ENCODE measurements around the gene NRG3. TPM values are rescaled to one million over a fixed set of nuclear protein-coding genes. Genes with fewer than 3 reads are reported as not detected.

NRG3 gene
- total RNA-seq, 1 donor from 2014 or later: 8.2 TPM

GRCh38 chr10:82282782-82283456 lies 407.9 kb downstream of the NRG3 start:
- Mint-ChIP-seq H3K4me1 (ENCODE audit: unreplicated experiment) (peaks cover 34% of the 10 kb centered on the region), H3K27ac (ENCODE audit: unreplicated experiment) (no peak overlapping the region), H3K9me3 (ENCODE audit: unreplicated experiment) (no peaks in the 10 kb centered on the region), H3K36me3 (ENCODE audit: low read depth, unreplicated experiment) (no peaks in the 10 kb centered on the region), H3K4me3 (ENCODE audit: unreplicated experiment) (no peak overlapping the region), H3K27me3 (ENCODE audit: unreplicated experiment) (peaks cover 1% of the 10 kb centered on the region)
- no peak for TF ChIP-seq CTCF (IDR thresholded peaks at IDR 0.05; ENCODE audit: unreplicated experiment)
- no peak for DNase-seq (ENCODE audit: low spot score)

GRCh38 chr10:82284180-82284579 lies 409.2 kb downstream of the NRG3 start:
- Mint-ChIP-seq H3K36me3 (ENCODE audit: low read depth, unreplicated experiment) (no peaks in the 10 kb centered on the region), H3K4me1 (ENCODE audit: unreplicated experiment) (peaks cover 26% of the 10 kb centered on the region), H3K9me3 (ENCODE audit: unreplicated experiment) (no peaks in the 10 kb centered on the region), H3K27ac (ENCODE audit: unreplicated experiment) (no peak overlapping the region), H3K27me3 (ENCODE audit: unreplicated experiment) (no peaks in the 10 kb centered on the region), H3K4me3 (ENCODE audit: unreplicated experiment) (no peak overlapping the region)
- no peak for TF ChIP-seq CTCF (IDR thresholded peaks at IDR 0.05; ENCODE audit: unreplicated experiment)
- no peak for DNase-seq (ENCODE audit: low spot score)

DNA sequence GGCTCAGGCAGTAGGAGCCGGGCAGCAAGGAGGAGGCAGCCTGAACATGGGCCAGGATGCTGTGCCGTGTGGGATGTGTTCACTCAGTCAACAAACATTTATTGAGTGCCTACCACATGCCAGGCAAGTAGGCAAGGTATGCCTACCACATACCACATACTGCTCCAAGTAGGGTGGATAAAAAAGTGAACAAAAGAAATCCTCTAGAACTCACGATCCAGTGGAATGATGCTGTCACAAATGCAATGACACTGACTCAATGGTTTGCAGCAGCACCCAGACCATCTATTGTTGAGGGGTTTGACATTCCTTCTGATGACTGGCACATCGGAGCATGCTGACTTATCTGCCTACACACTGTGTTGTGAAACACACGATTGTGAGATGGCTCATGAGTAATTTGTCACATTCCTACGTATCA lies 413.5 kb downstream of the NRG3 start:
- no peak for DNase-seq (ENCODE audit: low spot score)
- no peak for TF ChIP-seq CTCF (IDR thresholded peaks at IDR 0.05; ENCODE audit: unreplicated experiment)
- H3K27ac Mint-ChIP-seq (ENCODE audit: unreplicated experiment): no peak overlapping the region
- H3K4me3 Mint-ChIP-seq (ENCODE audit: unreplicated experiment): no peak overlapping the region
- H3K27me3 Mint-ChIP-seq (ENCODE audit: unreplicated experiment): no peaks in the 10 kb centered on the region
- no peaks in the 10 kb centered on the region for H3K9me3 Mint-ChIP-seq (ENCODE audit: unreplicated experiment)
- no peaks in the 10 kb centered on the region for H3K4me1 Mint-ChIP-seq (ENCODE audit: unreplicated experiment)
- no peaks in the 10 kb centered on the region for H3K36me3 Mint-ChIP-seq (ENCODE audit: low read depth, unreplicated experiment)

GRCh38 chr10:82289945-82290344 lies 415.0 kb downstream of the NRG3 start:
- no peak overlapping the region for H3K27ac Mint-ChIP-seq (ENCODE audit: unreplicated experiment)

More at GRCh38 chr10:82289945-82290344, 415.0 kb downstream of the NRG3 start:
- Mint-ChIP-seq H3K4me1 (ENCODE audit: unreplicated experiment) (no peaks in the 10 kb centered on the region), H3K4me3 (ENCODE audit: unreplicated experiment) (no peak overlapping the region), H3K27me3 (ENCODE audit: unreplicated experiment) (no peaks in the 10 kb centered on the region), H3K36me3 (ENCODE audit: low read depth, unreplicated experiment) (no peaks in the 10 kb centered on the region), H3K9me3 (ENCODE audit: unreplicated experiment) (no peaks in the 10 kb centered on the region)
- TF ChIP-seq CTCF (IDR thresholded peaks at IDR 0.05; ENCODE audit: unreplicated experiment): no peak
- DNase-seq (ENCODE audit: low spot score): no peak
